K562 (cell line): ENCODE data around the gene ACAP3. TPM values are rescaled to one million over a fixed set of nuclear protein-coding genes. Genes with fewer than 3 reads are reported as not detected.

Experiments used
- BRD4 ChIP-seq: fragments of 200-600 bp; sonication (generic); IDR thresholded peaks from 2 replicates; pipeline ENCODE4 v1.6.1; 2017; ENCODE audit warnings: inconsistent platforms
- CCAR2 ChIP-seq: fragments of 200-400 bp; formaldehyde crosslinking; IDR thresholded peaks from 2 replicates; pipeline ENCODE4 v1.6.1; 2017; ENCODE audit warnings: mild to moderate bottlenecking, low read depth, low read length
- GTF2E2 ChIP-seq: fragments of 200-800 bp; sonication (Bioruptor generic); IDR thresholded peaks from 2 replicates; pipeline ENCODE4 v1.6.1; 2016; ENCODE audit warnings: missing genetic modification characterization, missing compliant biosample characterization
- KAT2B ChIP-seq: IDR thresholded peaks from one replicate; pipeline ENCODE4 v1.6.1; 2012; ENCODE audit warnings: low read depth, mild to moderate bottlenecking, control low read depth, inconsistent platforms, low read length, moderate library complexity
- NFXL1 ChIP-seq: fragments of 450-650 bp; formaldehyde crosslinking; IDR thresholded peaks from 2 replicates; pipeline ENCODE4 v1.4.0; 2021; ENCODE audit warnings: mild to moderate bottlenecking
- TEAD4 ChIP-seq, 2 experiments: sonication (generic) in 1 of 2; formaldehyde crosslinking in 1 of 2; IDR thresholded peaks; 2 replicates each; pipeline versions ENCODE4 v1.6.1 to v1.8.0; 2012 to 2022; ENCODE audit warnings: borderline replicate concordance in 1 of 2, inconsistent platforms in 1 of 2, low read length in 1 of 2, mild to moderate bottlenecking in 1 of 2, missing genetic modification reagents in 1 of 2
- ZBTB12 ChIP-seq: fragments of 250-450 bp; sonication (Bioruptor Pico); IDR thresholded peaks from 2 replicates; pipeline ENCODE4 v1.4.0; 2020
- ZNF507 ChIP-seq: conservative IDR thresholded peaks from 2 replicates; pipeline ENCODE4 v1.6.1; 2017; ENCODE audit warnings: missing genetic modification characterization, missing compliant biosample characterization
- ZNF583 ChIP-seq: fragments of 250-450 bp; sonication (Bioruptor Pico); IDR thresholded peaks from 2 replicates; pipeline ENCODE4 v1.4.0; 2020
- polyA plus RNA-seq, 8 experiments: library from polyadenylated mRNA; depleted of rRNA in 4 of 8; stranded (reverse) in 5 of 8; unstranded in 3 of 8; fragments of >200 nt; fragmentation: Nextera tagmentation in 2 of 8; fragmentation: Illumina TruSeq in 1 of 8; extraction: Ambion mirVana in 2 of 8; extraction: Trizol in 1 of 8; gene quantifications; 2 replicates each; pipeline versions ENCODE4 v1.2.1 to v1.2.3, GENCODE V29; 2011 to 2014; ENCODE audit warnings: inconsistent platforms in 1 of 8, missing spikeins in 1 of 8
- total RNA-seq, 7 experiments: library from RNA; depleted of rRNA in 6 of 7; stranded (reverse); fragments of >200 nt in 6 of 7; fragmentation: Illumina TruSeq in 2 of 7; extraction: Trizol in 2 of 7; gene quantifications; 2 replicates each; pipeline versions ENCODE4 v1.2.1 to v1.2.3, GENCODE V29; 2011 to 2021; ENCODE audit warnings: low replicate concordance in 1 of 7
- TF ChIP-seq, protein P1 (sequence below), 2 experiments: fragments of 150-350 bp in 1 of 2; IDR thresholded peaks; 2 replicates each; pipeline ENCODE4 v1.6.1; 2012 to 2016; ENCODE audit warnings: low read depth in 2 of 2, low read length in 2 of 2, mild to moderate bottlenecking in 1 of 2, moderate library complexity in 1 of 2

ACAP3 gene
- total and polyA plus RNA-seq, 9 of the 15 experiments (the other 6 are each of a cell fraction or from before 2014, with no cell fraction given) = 0.01 to 49.0 (median 12.0) TPM

DNA sequence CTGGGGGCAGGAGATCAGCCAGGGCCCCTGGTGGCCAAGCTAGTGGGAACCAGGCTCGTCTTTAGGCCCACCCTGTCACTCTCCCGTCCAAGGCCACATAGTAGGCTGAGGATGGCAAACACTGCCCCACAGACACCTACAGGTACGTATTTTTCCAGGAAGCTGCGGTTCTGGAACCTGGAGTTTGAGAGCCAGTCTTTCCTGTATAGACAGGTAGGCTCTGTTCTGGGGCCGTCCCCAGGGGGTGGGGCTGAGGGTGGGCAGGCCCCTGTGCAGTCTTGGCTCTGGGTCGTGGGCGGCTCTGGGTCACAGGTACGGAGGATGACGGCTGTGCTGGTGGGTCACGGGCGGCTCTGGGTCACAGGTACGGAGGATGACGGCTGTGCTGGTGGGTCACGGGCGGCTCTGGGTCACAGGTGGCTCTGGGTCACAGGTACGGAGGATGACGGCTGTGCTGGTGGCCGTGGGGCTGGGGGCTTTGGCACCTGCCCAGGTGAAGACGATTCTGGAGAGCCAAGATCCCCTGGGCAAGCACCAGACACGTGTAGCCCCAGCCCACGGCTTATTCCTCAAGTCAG, 2.8 kb upstream of the ACAP3 start (continued):
- TF ChIP-seq ZNF583 (CRISPR knock-in tag) (no peak), ZNF507 (no peak), GTF2E2 (tag) (no peak), TEAD4 (IDR thresholded peaks at IDR 0.05; ENCODE audit: low read length) (no peak), TEAD4 (CRISPR knock-in tag; IDR thresholded peaks at IDR 0.05; ENCODE audit: borderline replicate concordance) (no peak), BRD4 (no peak), CCAR2 (no peak), NFXL1 (CRISPR knock-in tag) (no peak), KAT2B (no peak), ZBTB12 (CRISPR knock-in tag) (no peak)
- TF ChIP-seq, protein P1, sequence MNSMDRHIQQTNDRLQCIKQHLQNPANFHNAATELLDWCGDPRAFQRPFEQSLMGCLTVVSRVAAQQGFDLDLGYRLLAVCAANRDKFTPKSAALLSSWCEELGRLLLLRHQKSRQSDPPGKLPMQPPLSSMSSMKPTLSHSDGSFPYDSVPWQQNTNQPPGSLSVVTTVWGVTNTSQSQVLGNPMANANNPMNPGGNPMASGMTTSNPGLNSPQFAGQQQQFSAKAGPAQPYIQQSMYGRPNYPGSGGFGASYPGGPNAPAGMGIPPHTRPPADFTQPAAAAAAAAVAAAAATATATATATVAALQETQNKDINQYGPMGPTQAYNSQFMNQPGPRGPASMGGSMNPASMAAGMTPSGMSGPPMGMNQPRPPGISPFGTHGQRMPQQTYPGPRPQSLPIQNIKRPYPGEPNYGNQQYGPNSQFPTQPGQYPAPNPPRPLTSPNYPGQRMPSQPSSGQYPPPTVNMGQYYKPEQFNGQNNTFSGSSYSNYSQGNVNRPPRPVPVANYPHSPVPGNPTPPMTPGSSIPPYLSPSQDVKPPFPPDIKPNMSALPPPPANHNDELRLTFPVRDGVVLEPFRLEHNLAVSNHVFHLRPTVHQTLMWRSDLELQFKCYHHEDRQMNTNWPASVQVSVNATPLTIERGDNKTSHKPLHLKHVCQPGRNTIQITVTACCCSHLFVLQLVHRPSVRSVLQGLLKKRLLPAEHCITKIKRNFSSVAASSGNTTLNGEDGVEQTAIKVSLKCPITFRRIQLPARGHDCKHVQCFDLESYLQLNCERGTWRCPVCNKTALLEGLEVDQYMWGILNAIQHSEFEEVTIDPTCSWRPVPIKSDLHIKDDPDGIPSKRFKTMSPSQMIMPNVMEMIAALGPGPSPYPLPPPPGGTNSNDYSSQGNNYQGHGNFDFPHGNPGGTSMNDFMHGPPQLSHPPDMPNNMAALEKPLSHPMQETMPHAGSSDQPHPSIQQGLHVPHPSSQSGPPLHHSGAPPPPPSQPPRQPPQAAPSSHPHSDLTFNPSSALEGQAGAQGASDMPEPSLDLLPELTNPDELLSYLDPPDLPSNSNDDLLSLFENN (IDR thresholded peaks at IDR 0.05; ENCODE audit: low read depth in 2 of 2, low read length in 2 of 2) = no peak
